ENCODE measurements around the gene ERCC6L2. TPM values are rescaled to one million over a fixed set of nuclear protein-coding genes. Genes with fewer than 3 reads are reported as not detected.

ERCC6L2 gene
- total and polyA plus RNA-seq, 2 donors (not counting 3 experiments of a cell fraction or from before 2014, with no cell fraction given): 4.7 to 31.8 TPM

- no peak overlapping the region for H3K27ac ChIP-seq (ENCODE audit: insufficient read depth, low read depth, low read length)
- no peaks in the 10 kb centered on the region for H3K9me1 ChIP-seq (replicated peaks; ENCODE audit: control insufficient read depth, extremely low read depth, insufficient read depth, low read length)
- no TSS peak for BruUV-seq (replicated peaks)
- intact Hi-C loops (cut with micrococcal nuclease) (no loop called here), dilution Hi-C loops (cut with MboI; ENCODE audit: extremely low pct_ligation_motif_present, low sequenced_read_pairs) (no loop called here)
- H2AFZ ChIP-seq (ENCODE audit: low read depth, low read length): no peak overlapping the region
- peaks cover 42% of the 10 kb centered on the region for H3K79me2 ChIP-seq (ENCODE audit: control insufficient read depth, insufficient read depth, low read length)
- TF ChIP-seq MAX (IDR thresholded peaks at IDR 0.05; ENCODE audit: insufficient read depth, insufficient read length): no peak
- TF ChIP-seq POLR2AphosphoS5 (IDR thresholded peaks at IDR 0.05; ENCODE audit: insufficient read depth, low read depth, low read length): no peak
- no peak for TF ChIP-seq JUN (IDR thresholded peaks at IDR 0.05; ENCODE audit: borderline replicate concordance, insufficient read depth, insufficient read length, low read depth)
- TF ChIP-seq MYC (IDR thresholded peaks at IDR 0.05; ENCODE audit: low read depth, low read length): no peak
- TF ChIP-seq POLR2A (IDR thresholded peaks at IDR 0.05; ENCODE audit: low read depth, low read length): no peak
- no peak for FAIRE-seq
- H3K4me2 ChIP-seq (ENCODE audit: insufficient read depth, low read length): no peak overlapping the region
- no peaks in the 10 kb centered on the region for H4K20me1 ChIP-seq (replicated peaks; ENCODE audit: control insufficient read depth, extremely low read depth, insufficient read depth, low read length)
- H3K4me1 ChIP-seq (ENCODE audit: control insufficient read depth, extremely low read depth, insufficient read depth, low read length): peaks cover 4% of the 10 kb centered on the region
- ChIA-PET CTCF (interaction anchor here (0.7 to 1.6 kb wide), 4 partner anchors 13 to 161 kb away, joined by 3 read pairs; partner anchors contain the start of gene ERCC6L2), POLR2A (no interaction called here)
- no peak overlapping the region for H3K4me3 ChIP-seq (replicated peaks in 1 of 3; ENCODE audit: insufficient read depth in 1 of 3, low read depth in 1 of 3, low read length in 3 of 3)
- no peak overlapping the region for H3K9ac ChIP-seq (replicated peaks; ENCODE audit: extremely low read depth, insufficient read depth, low read length)
- DNase-seq (ENCODE audit: low read depth, low spot score): no peak
- H3K36me3 ChIP-seq (ENCODE audit: control insufficient read depth in 2 of 2, extremely low read depth in 1 of 2, insufficient read depth in 2 of 2, low read length in 2 of 2): no peaks in the 10 kb centered on the region
- H3K27me3 ChIP-seq (ENCODE audit: control insufficient read depth in 2 of 2, insufficient read depth in 2 of 2, low read length in 2 of 2): no peaks in the 10 kb centered on the region
- no peaks in the 10 kb centered on the region for H3K9me3 ChIP-seq (replicated peaks; ENCODE audit: control insufficient read depth, insufficient read depth, low read length)
Measured at GRCh38 chr9:95887926-95888497, 12.5 kb downstream of the ERCC6L2 start.

- DNase-seq (ENCODE audit: low read depth, low spot score) (no peak), FAIRE-seq (no peak)
- H3K4me3 ChIP-seq (replicated peaks in 1 of 3; ENCODE audit: insufficient read depth in 1 of 3, low read depth in 1 of 3, low read length in 3 of 3): no peak overlapping the region
- no peak overlapping the region for H3K9ac ChIP-seq (replicated peaks; ENCODE audit: extremely low read depth, insufficient read depth, low read length)
- BruUV-seq (replicated peaks): no TSS peak
- no peaks in the 10 kb centered on the region for H3K36me3 ChIP-seq (ENCODE audit: control insufficient read depth in 2 of 2, extremely low read depth in 1 of 2, insufficient read depth in 2 of 2, low read length in 2 of 2)
- H3K27me3 ChIP-seq (ENCODE audit: control insufficient read depth in 2 of 2, insufficient read depth in 2 of 2, low read length in 2 of 2): no peaks in the 10 kb centered on the region
- no peaks in the 10 kb centered on the region for H3K9me1 ChIP-seq (replicated peaks; ENCODE audit: control insufficient read depth, extremely low read depth, insufficient read depth, low read length)
- ChIA-PET CTCF (interaction anchor here (0.8 kb wide), 1 partner anchor 11 kb away, joined by 3 read pairs; no protein-coding TSS in a partner anchor), POLR2A (no interaction called here)
- no peaks in the 10 kb centered on the region for H3K4me1 ChIP-seq (ENCODE audit: control insufficient read depth, extremely low read depth, insufficient read depth, low read length)
- intact Hi-C loops (cut with micrococcal nuclease): no loop called here
- no peaks in the 10 kb centered on the region for H3K9me3 ChIP-seq (replicated peaks; ENCODE audit: control insufficient read depth, insufficient read depth, low read length)
- no peaks in the 10 kb centered on the region for H4K20me1 ChIP-seq (replicated peaks; ENCODE audit: control insufficient read depth, extremely low read depth, insufficient read depth, low read length)
- dilution Hi-C loops (cut with MboI; ENCODE audit: extremely low pct_ligation_motif_present, low sequenced_read_pairs): no loop called here
- no peak overlapping the region for H3K27ac ChIP-seq (ENCODE audit: insufficient read depth, low read depth, low read length)
- H3K79me2 ChIP-seq (ENCODE audit: control insufficient read depth, insufficient read depth, low read length): peaks cover 35% of the 10 kb centered on the region
- no peak overlapping the region for H3K4me2 ChIP-seq (ENCODE audit: insufficient read depth, low read length)
- TF ChIP-seq JUN (IDR thresholded peaks at IDR 0.05; ENCODE audit: borderline replicate concordance, insufficient read depth, insufficient read length, low read depth): no peak
- no peak for TF ChIP-seq CTCF (IDR thresholded peaks at IDR 0.05; ENCODE audit: extremely low read depth in 1 of 2, insufficient read depth in 1 of 2, low read depth in 1 of 2, low read length in 2 of 2)
- no peak for TF ChIP-seq POLR2A (IDR thresholded peaks at IDR 0.05; ENCODE audit: low read depth, low read length)
- TF ChIP-seq MYC (IDR thresholded peaks at IDR 0.05; ENCODE audit: low read depth, low read length): no peak
- TF ChIP-seq POLR2AphosphoS5 (IDR thresholded peaks at IDR 0.05; ENCODE audit: insufficient read depth, low read depth, low read length): no peak
- TF ChIP-seq GATA2 (IDR thresholded peaks at IDR 0.05; ENCODE audit: insufficient read depth, insufficient read length, low read depth, low read length): no peak
- TF ChIP-seq FOS (IDR thresholded peaks at IDR 0.05; ENCODE audit: borderline replicate concordance, insufficient read depth, low read length): no peak
- TF ChIP-seq EZH2 (IDR thresholded peaks at IDR 0.05; ENCODE audit: borderline replicate concordance, low read depth, low read length, severe bottlenecking): no peak
- TF ChIP-seq MAX (IDR thresholded peaks at IDR 0.05; ENCODE audit: insufficient read depth, insufficient read length): no peak
- no peak overlapping the region for H2AFZ ChIP-seq (ENCODE audit: low read depth, low read length)
Measured at GRCh38 chr9:95890594-95890993, 15.1 kb downstream of the ERCC6L2 start.
